Type B pancreatic cell (in vitro differentiated cells): Measurements from ENCODE around the gene SETBP1. TPM values are rescaled to one million over a fixed set of nuclear protein-coding genes. Genes with fewer than 3 reads are reported as not detected.

Source experiments
- DNase-seq: peaks from one replicate; pipeline ENCODE4 v3.0.0; 2021; ENCODE audit warnings: mixed read lengths; ENCODE audit not compliant: unreplicated experiment; ENCODE audit errors: extremely low spot score
- H3K27ac Mint-ChIP-seq: 2 replicates; pipeline ENCODE4 v1.8.0; 2021; ENCODE audit warnings: mild to moderate bottlenecking, mixed read lengths
- H3K27me3 Mint-ChIP-seq: 2 replicates; pipeline ENCODE4 v1.8.0; 2021; ENCODE audit warnings: mixed read lengths
- H3K36me3 Mint-ChIP-seq: 2 replicates; pipeline ENCODE4 v1.8.0; 2021; ENCODE audit warnings: mixed read lengths
- H3K4me1 Mint-ChIP-seq: one replicate; pipeline ENCODE4 v1.8.0; 2021; ENCODE audit warnings: mixed read lengths; ENCODE audit not compliant: unreplicated experiment
- H3K4me3 Mint-ChIP-seq: 2 replicates; pipeline ENCODE4 v1.8.0; 2021; ENCODE audit warnings: mild to moderate bottlenecking, mixed read lengths
- H3K9me3 Mint-ChIP-seq: 2 replicates; pipeline ENCODE4 v1.8.0; 2021; ENCODE audit warnings: mixed read lengths
- total RNA-seq: library from RNA; stranded (reverse); gene quantifications from 2 replicates; pipeline ENCODE4 v1.2.1, GENCODE V29; 2021; ENCODE audit warnings: low replicate concordance
- TF ChIP-seq, protein P1 (sequence below): fragments of 200-600 bp; sonication (generic); conservative IDR thresholded peaks from 2 replicates; pipeline ENCODE4 v1.5.0; 2021; ENCODE audit warnings: antibody characterized with exemption, mild to moderate bottlenecking

The SETBP1 gene
- total RNA-seq, 1 donor from 2014 or later: 62.7 TPM

DNA sequence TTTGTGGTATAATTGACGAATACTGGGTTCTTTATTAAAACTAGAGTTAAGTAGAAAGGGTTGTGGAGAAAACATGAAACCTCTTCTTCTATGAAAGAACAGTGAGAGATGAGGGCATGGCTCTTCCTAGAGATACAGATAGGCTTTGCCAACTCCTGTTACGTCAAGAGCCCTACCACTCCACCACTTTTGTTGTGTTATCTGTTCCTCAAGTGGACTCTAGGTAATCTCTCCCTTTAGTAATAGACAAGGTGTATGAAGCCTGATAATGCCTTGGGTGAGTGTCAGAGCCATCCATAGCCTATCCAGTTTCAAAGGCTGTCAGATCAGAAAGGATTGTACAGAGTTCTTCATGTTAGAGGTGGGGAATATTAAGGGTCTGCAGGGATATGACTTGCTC is 176.4 kb downstream of the SETBP1 start:
- peaks cover 11% of the 10 kb centered on the region for H3K36me3 Mint-ChIP-seq
- H3K27me3 Mint-ChIP-seq: peaks cover 3% of the 10 kb centered on the region
- no peak overlapping the region for H3K27ac Mint-ChIP-seq
- no peak overlapping the region for H3K4me3 Mint-ChIP-seq
- H3K4me1 Mint-ChIP-seq: peaks cover 5% of the 10 kb centered on the region
- peaks cover 4% of the 10 kb centered on the region for H3K9me3 Mint-ChIP-seq
- TF ChIP-seq, protein P1, sequence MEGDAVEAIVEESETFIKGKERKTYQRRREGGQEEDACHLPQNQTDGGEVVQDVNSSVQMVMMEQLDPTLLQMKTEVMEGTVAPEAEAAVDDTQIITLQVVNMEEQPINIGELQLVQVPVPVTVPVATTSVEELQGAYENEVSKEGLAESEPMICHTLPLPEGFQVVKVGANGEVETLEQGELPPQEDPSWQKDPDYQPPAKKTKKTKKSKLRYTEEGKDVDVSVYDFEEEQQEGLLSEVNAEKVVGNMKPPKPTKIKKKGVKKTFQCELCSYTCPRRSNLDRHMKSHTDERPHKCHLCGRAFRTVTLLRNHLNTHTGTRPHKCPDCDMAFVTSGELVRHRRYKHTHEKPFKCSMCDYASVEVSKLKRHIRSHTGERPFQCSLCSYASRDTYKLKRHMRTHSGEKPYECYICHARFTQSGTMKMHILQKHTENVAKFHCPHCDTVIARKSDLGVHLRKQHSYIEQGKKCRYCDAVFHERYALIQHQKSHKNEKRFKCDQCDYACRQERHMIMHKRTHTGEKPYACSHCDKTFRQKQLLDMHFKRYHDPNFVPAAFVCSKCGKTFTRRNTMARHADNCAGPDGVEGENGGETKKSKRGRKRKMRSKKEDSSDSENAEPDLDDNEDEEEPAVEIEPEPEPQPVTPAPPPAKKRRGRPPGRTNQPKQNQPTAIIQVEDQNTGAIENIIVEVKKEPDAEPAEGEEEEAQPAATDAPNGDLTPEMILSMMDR: no peak
- no peak for DNase-seq

DNA sequence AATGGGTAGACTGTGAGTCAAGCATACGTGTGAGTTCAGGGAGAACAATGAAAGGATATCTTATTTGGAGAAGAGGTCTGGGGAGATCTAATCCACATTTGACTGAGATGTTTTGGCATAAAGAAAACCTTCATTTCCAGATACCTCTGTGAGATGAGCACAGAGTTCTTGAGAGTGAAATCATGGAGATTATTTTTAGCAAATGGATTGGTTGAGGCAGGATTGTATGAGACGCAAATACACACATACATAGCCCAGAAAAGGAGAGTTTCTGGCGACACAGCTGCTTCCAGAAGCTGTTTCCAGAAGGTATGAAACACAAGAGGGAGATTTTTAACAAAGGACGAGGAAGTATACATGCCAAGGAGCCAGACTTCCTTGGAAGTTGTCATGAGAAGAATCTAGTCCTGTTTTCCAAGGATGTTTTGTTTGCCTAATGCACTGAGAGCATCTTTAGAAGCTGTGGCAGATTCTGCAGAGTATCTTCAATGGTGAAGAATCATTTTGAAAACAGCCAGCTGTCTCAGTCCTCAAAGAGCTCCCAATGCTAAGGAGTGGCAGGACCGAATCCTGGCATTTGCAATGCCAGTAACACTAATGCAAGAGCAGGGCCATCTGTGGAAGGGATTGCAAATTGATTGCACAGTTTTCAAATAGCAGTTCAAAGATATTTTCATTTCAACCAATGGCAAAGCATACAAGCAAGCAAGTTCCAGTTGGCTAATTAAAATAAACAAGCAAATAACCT is 177.2 kb downstream of the SETBP1 start:
- H3K36me3 Mint-ChIP-seq: peaks cover 11% of the 10 kb centered on the region
- H3K4me1 Mint-ChIP-seq: peaks cover 5% of the 10 kb centered on the region
- TF ChIP-seq, protein P1: no peak
- peaks cover 4% of the 10 kb centered on the region for H3K9me3 Mint-ChIP-seq
- H3K27me3 Mint-ChIP-seq: peaks cover 3% of the 10 kb centered on the region
- H3K4me3 Mint-ChIP-seq: no peak overlapping the region
- no peak overlapping the region for H3K27ac Mint-ChIP-seq
- no peak for DNase-seq

DNA sequence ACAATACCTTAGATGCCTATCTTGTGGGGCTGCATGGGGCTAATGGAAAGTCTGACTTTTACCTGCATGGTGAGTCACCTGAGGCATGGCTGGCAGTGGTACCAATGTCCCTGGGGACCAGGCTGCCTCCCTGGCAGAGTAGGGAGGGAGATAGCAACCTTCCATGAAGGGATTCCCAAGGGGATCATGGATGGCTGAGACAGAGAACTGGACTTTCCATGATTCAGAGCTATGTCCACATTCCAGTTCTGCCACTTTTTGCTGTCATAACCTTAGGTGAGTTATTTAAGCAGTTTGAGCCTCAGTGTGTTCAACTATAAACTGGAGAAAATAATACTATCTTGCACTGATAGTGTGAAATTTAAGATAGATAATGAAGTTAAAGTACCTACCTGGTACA is 178.6 kb downstream of the SETBP1 start:
- H3K27ac Mint-ChIP-seq: no peak overlapping the region
- TF ChIP-seq, protein P1: no peak
- peaks cover 16% of the 10 kb centered on the region for H3K4me1 Mint-ChIP-seq
- peaks cover 4% of the 10 kb centered on the region for H3K9me3 Mint-ChIP-seq
- no peaks in the 10 kb centered on the region for H3K27me3 Mint-ChIP-seq
- DNase-seq: no peak
- no peak overlapping the region for H3K4me3 Mint-ChIP-seq
- H3K36me3 Mint-ChIP-seq: peaks cover 6% of the 10 kb centered on the region

DNA sequence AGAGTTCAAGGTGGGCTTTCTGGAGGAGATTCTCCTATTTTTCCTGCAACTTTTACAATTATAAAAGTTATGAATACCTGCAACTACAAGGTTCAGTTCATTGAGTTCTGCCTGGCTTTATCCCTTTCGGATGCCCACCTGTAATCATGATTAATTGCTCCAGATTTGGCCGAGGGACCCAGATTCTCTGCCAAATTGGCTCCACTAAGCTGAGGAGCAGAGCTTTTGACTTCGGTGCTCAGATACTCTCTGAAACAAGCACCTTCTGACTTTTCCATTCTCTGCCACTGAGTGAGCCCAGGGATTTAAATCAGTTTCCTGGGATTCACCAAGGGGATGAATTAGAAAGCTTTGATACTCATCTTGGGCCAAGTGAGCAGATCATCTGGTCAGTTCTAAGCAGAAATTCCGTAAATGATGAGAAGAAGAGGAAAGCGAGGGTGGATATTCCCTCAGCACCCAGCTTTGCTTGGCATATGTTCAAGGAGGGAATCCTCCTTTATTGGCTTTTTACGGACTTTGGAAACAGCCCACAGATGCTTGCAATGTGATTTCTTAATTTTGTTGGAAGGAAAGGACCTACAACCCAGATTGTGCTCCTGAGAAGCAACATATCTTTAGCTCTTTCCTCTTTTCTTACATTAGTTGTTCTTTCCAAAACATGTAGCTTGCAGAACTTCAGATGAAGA is 179.2 kb downstream of the SETBP1 start:
- no peaks in the 10 kb centered on the region for H3K27me3 Mint-ChIP-seq
- peaks cover under 1% of the 10 kb centered on the region for H3K36me3 Mint-ChIP-seq
- no peak overlapping the region for H3K27ac Mint-ChIP-seq
- TF ChIP-seq, protein P1: no peak
- peaks cover under 1% of the 10 kb centered on the region for H3K9me3 Mint-ChIP-seq
- H3K4me3 Mint-ChIP-seq: no peak overlapping the region
- peaks cover 20% of the 10 kb centered on the region for H3K4me1 Mint-ChIP-seq
- no peak for DNase-seq

DNA sequence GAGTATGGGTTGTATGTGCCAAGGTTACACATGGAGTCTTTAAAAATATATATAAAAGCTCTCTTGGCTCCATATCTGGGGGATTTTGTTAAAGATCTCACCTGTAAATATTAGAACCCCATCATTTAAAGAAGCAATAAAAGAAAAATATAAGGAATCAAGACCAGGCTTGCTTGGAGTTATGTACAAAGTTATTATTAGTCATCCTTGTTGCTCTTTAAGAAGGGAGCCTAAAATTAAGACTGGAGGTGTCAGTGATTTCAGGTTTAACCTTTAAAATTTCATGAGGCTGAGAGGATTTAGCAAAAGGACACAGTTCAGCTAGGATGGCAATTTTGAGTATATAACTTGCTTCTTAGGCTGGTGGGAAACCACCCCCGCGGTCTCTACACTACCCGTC is 181.4 kb downstream of the SETBP1 start:
- peaks cover 25% of the 10 kb centered on the region for H3K4me1 Mint-ChIP-seq
- no peak overlapping the region for H3K4me3 Mint-ChIP-seq
- peaks cover 5% of the 10 kb centered on the region for H3K36me3 Mint-ChIP-seq
- H3K27ac Mint-ChIP-seq: no peak overlapping the region
- TF ChIP-seq, protein P1: no peak
- DNase-seq: no peak
- H3K27me3 Mint-ChIP-seq: no peaks in the 10 kb centered on the region
- H3K9me3 Mint-ChIP-seq: no peaks in the 10 kb centered on the region
